ENCODE measurements around the gene CXCL3. TPM values are rescaled to one million over a fixed set of nuclear protein-coding genes. Genes with fewer than 3 reads are reported as not detected.

CXCL3 gene
- total RNA-seq, 1 donor from 2014 or later, result not detected

DNA sequence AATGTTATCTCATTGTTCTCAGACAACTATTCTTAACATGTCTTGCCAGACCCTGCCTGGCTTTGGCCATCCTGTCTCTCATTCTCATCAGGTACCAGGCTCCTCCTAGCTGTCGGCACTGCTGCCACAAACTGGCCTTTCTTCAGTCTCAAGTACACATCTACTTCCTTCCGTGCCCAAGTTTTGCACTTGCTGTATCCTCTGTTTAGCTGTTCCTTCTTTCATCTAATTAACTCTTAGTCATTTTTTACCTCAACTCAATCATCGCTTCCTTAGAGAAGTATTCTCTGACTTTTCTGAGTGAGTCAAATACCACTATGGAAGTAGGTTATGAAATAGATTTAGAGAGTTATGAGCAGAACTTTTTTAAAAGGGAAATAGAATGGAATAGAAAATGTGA, 19.7 kb downstream of the CXCL3 start:
- no peaks in the 10 kb centered on the region for H3K27me3 ChIP-seq (ENCODE audit: control insufficient read depth in 3 of 3, insufficient read depth in 3 of 3, low read length in 3 of 3)
- no peaks in the 10 kb centered on the region for H3K4me1 ChIP-seq (ENCODE audit: control insufficient read depth in 3 of 3, insufficient read depth in 3 of 3, low read length in 3 of 3)
- H3K4me3 ChIP-seq (ENCODE audit: low read length in 3 of 3), result no peak overlapping the region
- H3K36me3 ChIP-seq (ENCODE audit: control insufficient read depth in 3 of 3, insufficient read depth in 3 of 3, low read length in 3 of 3), result no peaks in the 10 kb centered on the region
- H3K27ac ChIP-seq (ENCODE audit: low read depth, low read length), result no peak overlapping the region
- H3K9me3 ChIP-seq (ENCODE audit: control insufficient read depth in 3 of 3, low read length in 3 of 3), result no peaks in the 10 kb centered on the region
- H3K9ac ChIP-seq (ENCODE audit: low read depth in 1 of 3, low read length in 3 of 3), result no peak overlapping the region

DNA sequence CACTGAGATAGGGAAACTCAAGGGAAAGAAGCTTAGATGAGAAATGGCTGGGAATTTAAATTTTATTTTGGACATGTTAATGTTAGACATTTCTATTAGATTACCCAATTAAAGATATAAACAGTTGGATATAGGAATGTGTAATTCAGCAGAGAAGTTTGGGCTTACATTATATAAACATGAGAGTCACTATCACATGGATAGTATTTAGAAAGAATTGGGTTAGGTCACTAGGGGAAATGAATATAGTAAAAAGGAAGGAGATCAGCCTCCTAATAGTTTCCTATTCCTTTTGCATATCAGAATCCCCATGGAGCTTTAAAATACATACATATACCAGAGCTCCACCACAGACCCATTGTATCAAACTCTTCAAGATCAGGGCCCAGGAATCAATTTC, 20.4 kb downstream of the CXCL3 start:
- H3K4me1 ChIP-seq (ENCODE audit: control insufficient read depth in 3 of 3, insufficient read depth in 3 of 3, low read length in 3 of 3), result no peaks in the 10 kb centered on the region
- no peak overlapping the region for H3K9ac ChIP-seq (ENCODE audit: low read depth in 1 of 3, low read length in 3 of 3)
- no peaks in the 10 kb centered on the region for H3K36me3 ChIP-seq (ENCODE audit: control insufficient read depth in 3 of 3, insufficient read depth in 3 of 3, low read length in 3 of 3)
- no peak overlapping the region for H3K27ac ChIP-seq (ENCODE audit: low read depth, low read length)
- no peak overlapping the region for H3K4me3 ChIP-seq (ENCODE audit: low read length in 3 of 3)
- H3K9me3 ChIP-seq (ENCODE audit: control insufficient read depth in 3 of 3, low read length in 3 of 3), result no peaks in the 10 kb centered on the region
- no peaks in the 10 kb centered on the region for H3K27me3 ChIP-seq (ENCODE audit: control insufficient read depth in 3 of 3, insufficient read depth in 3 of 3, low read length in 3 of 3)

DNA sequence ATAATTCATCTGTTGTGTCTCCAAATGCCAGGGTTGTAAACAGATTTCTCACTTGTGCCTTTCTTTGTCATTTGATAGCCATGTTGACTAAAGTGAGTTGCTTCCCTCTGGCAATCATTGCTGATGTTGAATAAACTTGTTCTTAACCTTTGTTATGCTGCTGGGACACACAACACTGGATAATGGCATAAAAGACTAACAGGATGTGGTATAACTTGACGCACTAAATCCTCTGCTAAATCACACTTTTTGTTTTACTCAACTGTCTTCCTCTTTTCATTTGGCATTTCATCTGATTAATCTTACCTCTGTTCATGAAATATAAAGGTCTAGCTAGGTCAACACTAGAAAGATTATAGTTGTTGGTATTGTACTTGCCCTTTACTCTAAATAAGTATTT, 22.4 kb downstream of the CXCL3 start:
- no peak overlapping the region for H3K4me3 ChIP-seq (ENCODE audit: low read length in 3 of 3)
- no peak overlapping the region for H3K9ac ChIP-seq (ENCODE audit: low read depth in 1 of 3, low read length in 3 of 3)
- H3K4me1 ChIP-seq (ENCODE audit: control insufficient read depth in 3 of 3, insufficient read depth in 3 of 3, low read length in 3 of 3), result no peaks in the 10 kb centered on the region
- H3K27me3 ChIP-seq (ENCODE audit: control insufficient read depth in 3 of 3, insufficient read depth in 3 of 3, low read length in 3 of 3), result no peaks in the 10 kb centered on the region
- no peak overlapping the region for H3K27ac ChIP-seq (ENCODE audit: low read depth, low read length)
- no peaks in the 10 kb centered on the region for H3K9me3 ChIP-seq (ENCODE audit: control insufficient read depth in 3 of 3, low read length in 3 of 3)
- no peaks in the 10 kb centered on the region for H3K36me3 ChIP-seq (ENCODE audit: control insufficient read depth in 3 of 3, insufficient read depth in 3 of 3, low read length in 3 of 3)

DNA sequence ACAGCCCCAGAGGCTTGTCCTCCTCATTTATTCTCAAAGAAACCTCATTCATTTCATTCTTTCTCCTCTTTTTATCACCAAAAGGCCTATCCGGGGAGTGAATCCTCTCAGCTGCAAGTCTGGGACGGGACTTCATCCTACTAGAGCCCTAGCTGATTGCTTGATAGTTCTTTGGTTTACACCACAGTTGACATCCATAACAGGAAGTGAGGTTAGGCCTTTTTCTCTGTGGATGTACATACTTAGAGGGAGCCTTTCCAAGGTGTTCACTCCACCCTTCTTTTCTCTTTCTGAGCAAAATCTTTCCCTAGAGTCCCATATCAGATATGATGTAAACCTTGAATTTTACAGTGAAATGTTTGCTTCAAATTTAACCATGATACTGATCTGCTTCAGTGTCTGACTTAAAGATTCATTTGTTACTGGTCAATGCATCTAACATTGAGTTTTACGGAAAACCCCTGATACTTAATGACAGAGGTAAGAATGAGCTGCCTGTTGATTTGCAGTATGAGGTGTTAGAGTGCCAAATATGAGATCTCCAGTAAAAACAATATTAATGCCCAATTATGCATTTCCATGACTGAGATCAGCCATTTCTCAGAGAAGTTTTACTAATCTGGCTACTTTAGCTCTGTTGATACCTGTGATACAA, 23.2 kb downstream of the CXCL3 start:
- Histone ChIP-seq H3K27ac (ENCODE audit: low read depth, low read length) (no peak overlapping the region), H3K27me3 (ENCODE audit: control insufficient read depth in 3 of 3, insufficient read depth in 3 of 3, low read length in 3 of 3) (no peaks in the 10 kb centered on the region), H3K4me3 (ENCODE audit: low read length in 3 of 3) (no peak overlapping the region), H3K36me3 (ENCODE audit: control insufficient read depth in 3 of 3, insufficient read depth in 3 of 3, low read length in 3 of 3) (no peaks in the 10 kb centered on the region), H3K9me3 (ENCODE audit: control insufficient read depth in 3 of 3, low read length in 3 of 3) (no peaks in the 10 kb centered on the region), H3K4me1 (ENCODE audit: control insufficient read depth in 3 of 3, insufficient read depth in 3 of 3, low read length in 3 of 3) (no peaks in the 10 kb centered on the region), H3K9ac (ENCODE audit: low read depth in 1 of 3, low read length in 3 of 3) (no peak overlapping the region)

DNA sequence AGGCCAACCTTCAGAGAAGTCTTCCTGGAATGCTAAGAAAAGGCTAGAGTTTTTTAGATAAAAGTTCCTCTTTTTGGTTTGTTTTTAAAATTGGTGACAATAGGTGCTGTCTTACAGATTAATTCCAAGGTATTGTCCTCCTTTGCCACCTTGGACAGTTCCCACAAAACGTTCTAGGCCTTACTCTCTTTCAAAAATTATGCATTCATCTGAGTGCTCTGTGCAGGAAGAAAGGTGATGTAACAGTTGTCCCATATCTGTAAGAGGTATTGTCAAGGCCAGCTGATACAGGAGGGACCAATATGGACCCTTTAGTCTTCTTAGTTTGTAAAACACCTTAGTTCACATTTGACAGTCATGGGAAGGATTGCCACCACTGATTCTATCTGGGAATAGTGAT, 24.2 kb downstream of the CXCL3 start:
- Histone ChIP-seq H3K4me1 (ENCODE audit: control insufficient read depth in 3 of 3, insufficient read depth in 3 of 3, low read length in 3 of 3) (no peaks in the 10 kb centered on the region), H3K36me3 (ENCODE audit: control insufficient read depth in 3 of 3, insufficient read depth in 3 of 3, low read length in 3 of 3) (no peaks in the 10 kb centered on the region), H3K4me3 (ENCODE audit: low read length in 3 of 3) (no peak overlapping the region), H3K27ac (ENCODE audit: low read depth, low read length) (no peak overlapping the region), H3K27me3 (ENCODE audit: control insufficient read depth in 3 of 3, insufficient read depth in 3 of 3, low read length in 3 of 3) (no peaks in the 10 kb centered on the region), H3K9me3 (ENCODE audit: control insufficient read depth in 3 of 3, low read length in 3 of 3) (no peaks in the 10 kb centered on the region), H3K9ac (ENCODE audit: low read depth in 1 of 3, low read length in 3 of 3) (no peak overlapping the region)

GRCh38 chr4:74013264-74013663, 25.2 kb downstream of the CXCL3 start:
- H3K27me3 ChIP-seq (ENCODE audit: control insufficient read depth in 3 of 3, insufficient read depth in 3 of 3, low read length in 3 of 3), result no peaks in the 10 kb centered on the region
- H3K27ac ChIP-seq (ENCODE audit: low read depth, low read length), result no peak overlapping the region
- no peaks in the 10 kb centered on the region for H3K36me3 ChIP-seq (ENCODE audit: control insufficient read depth in 3 of 3, insufficient read depth in 3 of 3, low read length in 3 of 3)
- no peaks in the 10 kb centered on the region for H3K9me3 ChIP-seq (ENCODE audit: control insufficient read depth in 3 of 3, low read length in 3 of 3)
- H3K4me3 ChIP-seq (ENCODE audit: low read length in 3 of 3), result no peak overlapping the region
- no peak overlapping the region for H3K9ac ChIP-seq (ENCODE audit: low read depth in 1 of 3, low read length in 3 of 3)
- no peaks in the 10 kb centered on the region for H3K4me1 ChIP-seq (ENCODE audit: control insufficient read depth in 3 of 3, insufficient read depth in 3 of 3, low read length in 3 of 3)

GRCh38 chr4:74012130-74012529, 26.4 kb downstream of the CXCL3 start:
- Histone ChIP-seq H3K9me3 (ENCODE audit: control insufficient read depth in 3 of 3, low read length in 3 of 3) (no peaks in the 10 kb centered on the region), H3K4me1 (ENCODE audit: control insufficient read depth in 3 of 3, insufficient read depth in 3 of 3, low read length in 3 of 3) (no peaks in the 10 kb centered on the region), H3K27me3 (ENCODE audit: control insufficient read depth in 3 of 3, insufficient read depth in 3 of 3, low read length in 3 of 3) (no peaks in the 10 kb centered on the region), H3K4me3 (ENCODE audit: low read length in 3 of 3) (no peak overlapping the region), H3K36me3 (ENCODE audit: control insufficient read depth in 3 of 3, insufficient read depth in 3 of 3, low read length in 3 of 3) (no peaks in the 10 kb centered on the region), H3K27ac (ENCODE audit: low read depth, low read length) (no peak overlapping the region), H3K9ac (ENCODE audit: low read depth in 1 of 3, low read length in 3 of 3) (no peak overlapping the region)

DNA sequence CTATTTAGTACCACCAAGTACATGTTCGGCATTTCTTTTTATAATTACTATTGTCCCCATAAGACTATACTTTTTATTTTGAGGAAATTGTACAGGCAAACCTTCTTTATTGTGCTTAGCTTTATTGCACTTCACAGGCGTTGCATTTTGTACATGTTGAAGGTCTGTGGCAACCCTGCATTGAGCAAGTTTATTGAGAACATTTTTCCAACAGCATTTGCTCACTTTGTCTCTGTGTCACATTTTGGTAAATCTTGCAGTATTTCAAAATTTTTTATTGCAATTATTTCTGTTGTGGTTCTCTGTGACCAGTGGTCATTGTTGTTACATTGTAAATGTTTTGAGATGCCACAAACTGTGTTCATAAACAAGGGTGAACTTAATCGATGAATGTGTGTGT, 29.2 kb downstream of the CXCL3 start:
- Histone ChIP-seq H3K9me3 (ENCODE audit: control insufficient read depth in 3 of 3, low read length in 3 of 3) (no peaks in the 10 kb centered on the region), H3K9ac (ENCODE audit: low read depth in 1 of 3, low read length in 3 of 3) (no peak overlapping the region), H3K27me3 (ENCODE audit: control insufficient read depth in 3 of 3, insufficient read depth in 3 of 3, low read length in 3 of 3) (no peaks in the 10 kb centered on the region), H3K4me3 (ENCODE audit: low read length in 3 of 3) (no peak overlapping the region), H3K4me1 (ENCODE audit: control insufficient read depth in 3 of 3, insufficient read depth in 3 of 3, low read length in 3 of 3) (no peaks in the 10 kb centered on the region), H3K36me3 (ENCODE audit: control insufficient read depth in 3 of 3, insufficient read depth in 3 of 3, low read length in 3 of 3) (no peaks in the 10 kb centered on the region), H3K27ac (ENCODE audit: low read depth, low read length) (no peak overlapping the region)

DNA sequence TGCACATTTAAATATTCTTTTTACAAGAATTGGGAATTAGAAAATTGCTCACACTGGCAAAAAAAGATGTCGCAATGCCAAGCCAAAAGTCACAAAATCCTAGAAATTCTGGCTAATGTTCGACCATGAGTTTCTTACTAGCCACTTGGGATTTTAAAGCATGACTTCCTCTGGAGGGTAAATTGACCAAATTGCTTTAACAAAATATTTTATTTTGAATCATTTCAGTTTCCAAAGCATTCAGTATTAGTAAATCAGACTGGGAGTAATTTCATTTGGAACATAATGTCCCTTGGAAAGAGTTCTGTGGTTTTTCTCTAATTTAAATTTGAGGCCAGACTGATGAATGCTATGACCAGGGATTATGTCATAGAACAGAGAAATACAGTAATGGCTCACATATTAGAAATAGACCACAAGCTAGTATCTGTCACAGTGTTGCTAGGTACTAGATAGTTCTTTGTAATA, 32.4 kb downstream of the CXCL3 start:
- H3K9ac ChIP-seq (ENCODE audit: low read depth in 1 of 3, low read length in 3 of 3), result no peak overlapping the region

GRCh38 chr4:74005528-74005927, 33.0 kb downstream of the CXCL3 start:
- no peak overlapping the region for H3K27ac ChIP-seq (ENCODE audit: low read depth, low read length)
- H3K36me3 ChIP-seq (ENCODE audit: control insufficient read depth in 3 of 3, insufficient read depth in 3 of 3, low read length in 3 of 3), result no peaks in the 10 kb centered on the region
- no peaks in the 10 kb centered on the region for H3K27me3 ChIP-seq (ENCODE audit: control insufficient read depth in 3 of 3, insufficient read depth in 3 of 3, low read length in 3 of 3)
- no peaks in the 10 kb centered on the region for H3K9me3 ChIP-seq (ENCODE audit: control insufficient read depth in 3 of 3, low read length in 3 of 3)
- H3K4me1 ChIP-seq (ENCODE audit: control insufficient read depth in 3 of 3, insufficient read depth in 3 of 3, low read length in 3 of 3), result no peaks in the 10 kb centered on the region
- H3K9ac ChIP-seq (ENCODE audit: low read depth in 1 of 3, low read length in 3 of 3), result no peak overlapping the region
- H3K4me3 ChIP-seq (ENCODE audit: low read length in 3 of 3), result no peak overlapping the region

More for the DNA sequence above, 32.4 kb downstream of the CXCL3 start:
- H3K4me1 ChIP-seq (ENCODE audit: control insufficient read depth in 3 of 3, insufficient read depth in 3 of 3, low read length in 3 of 3), result no peaks in the 10 kb centered on the region
- H3K27me3 ChIP-seq (ENCODE audit: control insufficient read depth in 3 of 3, insufficient read depth in 3 of 3, low read length in 3 of 3), result no peaks in the 10 kb centered on the region
- H3K4me3 ChIP-seq (ENCODE audit: low read length in 3 of 3), result no peak overlapping the region
- no peaks in the 10 kb centered on the region for H3K9me3 ChIP-seq (ENCODE audit: control insufficient read depth in 3 of 3, low read length in 3 of 3)
- H3K27ac ChIP-seq (ENCODE audit: low read depth, low read length), result no peak overlapping the region
- no peaks in the 10 kb centered on the region for H3K36me3 ChIP-seq (ENCODE audit: control insufficient read depth in 3 of 3, insufficient read depth in 3 of 3, low read length in 3 of 3)

Measured in skeletal muscle tissue (tissue), 4 donors.